ENCODE measurements around the gene TMEM184B.

Gene TMEM184B

DNA sequence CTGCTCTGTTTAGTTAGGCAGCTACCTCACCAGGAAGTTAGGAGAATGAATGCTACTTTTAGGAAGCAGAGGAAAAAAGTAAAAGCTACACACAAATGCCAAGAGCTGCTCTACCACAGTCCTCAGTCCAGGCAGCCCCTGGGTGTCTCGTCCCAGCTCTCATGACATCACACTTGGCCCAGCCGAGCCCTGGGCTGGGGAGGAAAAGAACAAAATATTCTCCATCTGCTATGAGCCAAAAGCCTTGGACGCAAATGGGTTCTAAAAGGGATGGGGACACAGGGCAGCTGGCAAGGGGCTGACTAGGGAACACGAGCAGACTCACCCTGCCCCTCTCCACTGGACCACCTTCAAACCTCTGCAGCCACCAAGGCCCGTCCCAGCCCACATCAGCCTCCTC lies 26.1 kb downstream of the TMEM184B start:
- no peak overlapping the region for H3K4me3 ChIP-seq (ENCODE audit: low read depth, low read length)
- TF ChIP-seq, protein P1, sequence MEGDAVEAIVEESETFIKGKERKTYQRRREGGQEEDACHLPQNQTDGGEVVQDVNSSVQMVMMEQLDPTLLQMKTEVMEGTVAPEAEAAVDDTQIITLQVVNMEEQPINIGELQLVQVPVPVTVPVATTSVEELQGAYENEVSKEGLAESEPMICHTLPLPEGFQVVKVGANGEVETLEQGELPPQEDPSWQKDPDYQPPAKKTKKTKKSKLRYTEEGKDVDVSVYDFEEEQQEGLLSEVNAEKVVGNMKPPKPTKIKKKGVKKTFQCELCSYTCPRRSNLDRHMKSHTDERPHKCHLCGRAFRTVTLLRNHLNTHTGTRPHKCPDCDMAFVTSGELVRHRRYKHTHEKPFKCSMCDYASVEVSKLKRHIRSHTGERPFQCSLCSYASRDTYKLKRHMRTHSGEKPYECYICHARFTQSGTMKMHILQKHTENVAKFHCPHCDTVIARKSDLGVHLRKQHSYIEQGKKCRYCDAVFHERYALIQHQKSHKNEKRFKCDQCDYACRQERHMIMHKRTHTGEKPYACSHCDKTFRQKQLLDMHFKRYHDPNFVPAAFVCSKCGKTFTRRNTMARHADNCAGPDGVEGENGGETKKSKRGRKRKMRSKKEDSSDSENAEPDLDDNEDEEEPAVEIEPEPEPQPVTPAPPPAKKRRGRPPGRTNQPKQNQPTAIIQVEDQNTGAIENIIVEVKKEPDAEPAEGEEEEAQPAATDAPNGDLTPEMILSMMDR (IDR thresholded peaks at IDR 0.05; ENCODE audit: borderline replicate concordance, insufficient read depth, low read depth, low read length), result no peak

GRCh38 chr22:38246046-38246658 lies 26.7 kb downstream of the TMEM184B start:
- no peak overlapping the region for H3K4me3 ChIP-seq (ENCODE audit: low read depth, low read length)
- TF ChIP-seq, protein P1 (IDR thresholded peaks at IDR 0.05; ENCODE audit: borderline replicate concordance, insufficient read depth, low read depth, low read length), result no peak

DNA sequence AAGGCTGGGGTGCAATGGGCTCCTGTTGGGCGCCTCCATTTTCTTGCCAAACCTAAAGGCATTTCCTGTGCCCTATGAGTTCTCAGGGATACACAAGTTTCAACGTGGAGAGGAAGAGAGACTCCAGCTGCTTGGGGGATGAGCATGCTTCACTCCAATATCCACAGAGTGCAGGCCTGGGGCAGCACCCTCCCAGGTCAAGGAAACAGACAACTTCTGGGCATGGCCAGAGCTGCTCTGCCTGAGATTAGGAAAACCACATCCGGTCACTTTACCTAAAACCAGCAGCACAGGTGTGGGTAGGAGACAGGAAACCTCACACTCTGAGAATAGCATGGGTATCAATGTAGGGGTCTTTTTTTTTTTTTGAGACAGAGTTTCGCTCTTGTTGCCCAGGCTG lies 28.7 kb downstream of the TMEM184B start:
- TF ChIP-seq, protein P1 (IDR thresholded peaks at IDR 0.05; ENCODE audit: borderline replicate concordance, insufficient read depth, low read depth, low read length), result no peak
- H3K4me3 ChIP-seq (ENCODE audit: low read depth, low read length), result no peak overlapping the region

DNA sequence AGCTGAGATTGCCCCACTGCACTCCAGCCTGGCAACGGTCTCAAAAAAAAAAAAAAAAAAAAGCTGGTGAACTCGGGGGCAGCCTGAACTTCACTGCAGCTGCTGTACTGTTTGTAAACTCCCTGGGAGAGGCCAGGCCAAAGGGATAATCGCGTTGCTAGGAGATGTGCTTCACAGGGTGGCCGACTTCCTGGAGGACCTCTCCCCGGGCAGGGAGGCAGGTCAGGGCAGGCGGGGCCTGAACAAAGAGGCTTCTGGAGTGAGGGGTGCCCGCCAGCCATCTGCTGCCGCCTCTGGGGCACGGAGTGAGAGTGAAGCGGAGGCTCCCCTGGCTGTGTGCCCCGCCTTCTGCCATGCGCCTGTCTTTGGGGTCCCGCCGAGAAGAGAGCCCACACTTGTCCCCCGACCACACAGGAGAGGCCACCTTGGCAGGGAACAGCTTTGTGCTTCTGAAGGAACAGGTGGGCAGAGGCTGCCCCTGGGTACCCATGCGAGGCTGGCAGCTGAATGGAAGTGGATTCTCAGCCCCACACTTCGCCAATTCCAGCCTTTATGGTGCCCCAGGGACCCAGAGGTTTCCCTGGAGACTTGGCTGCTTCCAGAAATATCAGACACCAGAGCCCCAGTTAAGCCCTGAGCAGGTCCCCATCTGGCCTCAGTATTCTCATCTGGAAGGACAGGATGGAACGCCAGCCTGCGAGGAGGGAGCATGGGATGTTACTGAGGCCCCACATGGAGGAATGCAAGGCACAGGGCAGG lies 29.6 kb downstream of the TMEM184B start:
- TF ChIP-seq, protein P1 (IDR thresholded peaks at IDR 0.05; ENCODE audit: borderline replicate concordance, insufficient read depth, low read depth, low read length), result no peak
- no peak overlapping the region for H3K4me3 ChIP-seq (ENCODE audit: low read depth, low read length)

- TF ChIP-seq, protein P1 (IDR thresholded peaks at IDR 0.05; ENCODE audit: borderline replicate concordance, insufficient read depth, low read depth, low read length), result no peak
- H3K4me3 ChIP-seq (ENCODE audit: low read depth, low read length), result no peak overlapping the region
Observed at GRCh38 chr22:38240734-38241252, 32.0 kb downstream of the TMEM184B start.

DNA sequence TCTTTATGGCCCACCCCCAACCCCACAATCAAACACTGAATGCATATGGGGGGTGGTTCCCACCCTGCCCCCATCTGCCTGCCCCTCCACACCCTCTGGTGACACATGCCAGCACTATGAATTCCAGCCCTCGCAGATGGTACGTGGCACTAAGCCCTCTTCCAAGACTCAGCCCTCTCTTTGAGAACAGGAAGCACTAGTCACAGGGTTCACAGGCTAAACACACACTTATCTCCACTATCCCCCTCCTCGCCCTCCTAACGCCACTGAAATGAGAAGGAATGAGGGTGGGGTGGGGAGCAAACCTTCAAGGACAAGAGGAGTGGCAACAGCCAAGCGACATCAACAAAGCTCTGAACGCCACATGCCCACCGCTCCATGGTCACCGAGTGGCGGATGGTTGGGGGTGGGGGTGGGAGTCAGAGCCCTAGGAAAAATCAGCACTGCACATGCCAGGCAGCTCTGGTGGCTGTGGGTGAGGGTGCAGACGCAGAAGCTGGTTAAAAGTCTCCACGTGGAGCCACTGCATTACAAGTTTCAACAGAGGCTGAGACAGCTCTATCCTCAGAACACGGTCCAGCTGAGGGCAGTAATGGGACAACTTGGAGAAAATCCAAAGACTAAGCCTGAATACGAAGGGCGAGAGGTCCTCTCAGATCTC lies 33.6 kb downstream of the TMEM184B start:
- no peak overlapping the region for H3K4me3 ChIP-seq (ENCODE audit: low read depth, low read length)
- TF ChIP-seq, protein P1 (IDR thresholded peaks at IDR 0.05; ENCODE audit: borderline replicate concordance, insufficient read depth, low read depth, low read length), result no peak
